Testis (tissue), 2 donors: ENCODE data around the gene CRY1.

Experiments
- POLR2A ChIP-seq: fragments of 450-650 bp; IDR thresholded peaks from one replicate; pipeline ENCODE4 v1.6.1; 2017; ENCODE audit warnings: antibody characterized with exemption, mild to moderate bottlenecking, moderate library complexity
- TF ChIP-seq, protein P1 (sequence below), 3 experiments: fragments of 450-650 bp in 2 of 3; fragments of 200-600 bp in 1 of 3; sonication (generic) in 1 of 3; IDR thresholded peaks; one replicate each; pipeline ENCODE4 v1.5.1; 2016 to 2019; ENCODE audit warnings: antibody characterized with exemption in 3 of 3, mild to moderate bottlenecking in 2 of 3, moderate library complexity in 1 of 3

- TF ChIP-seq, protein P1, sequence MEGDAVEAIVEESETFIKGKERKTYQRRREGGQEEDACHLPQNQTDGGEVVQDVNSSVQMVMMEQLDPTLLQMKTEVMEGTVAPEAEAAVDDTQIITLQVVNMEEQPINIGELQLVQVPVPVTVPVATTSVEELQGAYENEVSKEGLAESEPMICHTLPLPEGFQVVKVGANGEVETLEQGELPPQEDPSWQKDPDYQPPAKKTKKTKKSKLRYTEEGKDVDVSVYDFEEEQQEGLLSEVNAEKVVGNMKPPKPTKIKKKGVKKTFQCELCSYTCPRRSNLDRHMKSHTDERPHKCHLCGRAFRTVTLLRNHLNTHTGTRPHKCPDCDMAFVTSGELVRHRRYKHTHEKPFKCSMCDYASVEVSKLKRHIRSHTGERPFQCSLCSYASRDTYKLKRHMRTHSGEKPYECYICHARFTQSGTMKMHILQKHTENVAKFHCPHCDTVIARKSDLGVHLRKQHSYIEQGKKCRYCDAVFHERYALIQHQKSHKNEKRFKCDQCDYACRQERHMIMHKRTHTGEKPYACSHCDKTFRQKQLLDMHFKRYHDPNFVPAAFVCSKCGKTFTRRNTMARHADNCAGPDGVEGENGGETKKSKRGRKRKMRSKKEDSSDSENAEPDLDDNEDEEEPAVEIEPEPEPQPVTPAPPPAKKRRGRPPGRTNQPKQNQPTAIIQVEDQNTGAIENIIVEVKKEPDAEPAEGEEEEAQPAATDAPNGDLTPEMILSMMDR (IDR thresholded peaks at IDR 0.05), result no peak
- no peak for TF ChIP-seq POLR2A
Observed at GRCh38 chr12:106973545-106973944, 119.8 kb downstream of the CRY1 start.
